Measurements from ENCODE around the gene SLC12A3. TPM values are rescaled to one million over a fixed set of nuclear protein-coding genes. Genes with fewer than 3 reads are reported as not detected.

Gene SLC12A3
- total RNA-seq, 6 donors from 2014 or later: 0.06 to 0.61 TPM; not detected in 4

DNA sequence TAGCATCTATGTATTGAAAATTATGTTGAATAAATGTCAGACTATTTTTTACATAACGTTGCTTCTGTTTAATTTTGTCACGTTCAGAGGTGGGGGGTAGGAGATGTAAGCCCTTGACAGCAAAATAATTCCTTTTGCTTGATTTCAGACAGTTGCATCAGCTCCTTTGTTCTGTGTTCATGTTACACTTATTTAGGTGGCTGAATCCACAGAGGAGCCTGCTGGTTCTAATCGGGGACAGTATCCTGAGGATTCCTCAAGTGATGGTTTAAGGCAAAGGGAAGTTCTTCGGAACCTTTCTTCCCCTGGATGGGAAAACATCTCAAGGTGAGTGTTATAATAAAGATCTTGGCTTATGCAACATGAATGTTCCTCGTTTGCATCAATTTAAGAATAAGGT, 71.5 kb downstream of the SLC12A3 start:
- peak overlapping the region in 1 of 4 donors; percentile 100 for H3K27ac ChIP-seq
- peaks cover 34 to 74% (median 63%) of the 10 kb centered on the region in 4 donors for H3K4me1 ChIP-seq
- TF ChIP-seq, protein P1, sequence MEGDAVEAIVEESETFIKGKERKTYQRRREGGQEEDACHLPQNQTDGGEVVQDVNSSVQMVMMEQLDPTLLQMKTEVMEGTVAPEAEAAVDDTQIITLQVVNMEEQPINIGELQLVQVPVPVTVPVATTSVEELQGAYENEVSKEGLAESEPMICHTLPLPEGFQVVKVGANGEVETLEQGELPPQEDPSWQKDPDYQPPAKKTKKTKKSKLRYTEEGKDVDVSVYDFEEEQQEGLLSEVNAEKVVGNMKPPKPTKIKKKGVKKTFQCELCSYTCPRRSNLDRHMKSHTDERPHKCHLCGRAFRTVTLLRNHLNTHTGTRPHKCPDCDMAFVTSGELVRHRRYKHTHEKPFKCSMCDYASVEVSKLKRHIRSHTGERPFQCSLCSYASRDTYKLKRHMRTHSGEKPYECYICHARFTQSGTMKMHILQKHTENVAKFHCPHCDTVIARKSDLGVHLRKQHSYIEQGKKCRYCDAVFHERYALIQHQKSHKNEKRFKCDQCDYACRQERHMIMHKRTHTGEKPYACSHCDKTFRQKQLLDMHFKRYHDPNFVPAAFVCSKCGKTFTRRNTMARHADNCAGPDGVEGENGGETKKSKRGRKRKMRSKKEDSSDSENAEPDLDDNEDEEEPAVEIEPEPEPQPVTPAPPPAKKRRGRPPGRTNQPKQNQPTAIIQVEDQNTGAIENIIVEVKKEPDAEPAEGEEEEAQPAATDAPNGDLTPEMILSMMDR (IDR thresholded peaks at IDR 0.05): no peak
- TF ChIP-seq EP300 (IDR thresholded peaks at IDR 0.05): no peak
- no peak for TF ChIP-seq POLR2AphosphoS5 (IDR thresholded peaks at IDR 0.05)
- TF ChIP-seq POLR2A (IDR thresholded peaks at IDR 0.05): no peak
- WGBS, 2 donors: 53 to 64% methylated on average over 5 of the region's 5 CpGs
- no peaks in the 10 kb centered on the region for H3K9me3 ChIP-seq
- DNase-seq (no peak), ATAC-seq (ENCODE audit: low FRiP score in 2 of 2) (no peak)
- H3K4me3 ChIP-seq: peak overlapping the region in 2 of 4 donors; percentile 73 to 74
- H3K27me3 ChIP-seq: no peaks in the 10 kb centered on the region
- H3K36me3 ChIP-seq: peaks cover 59 to 77% (median 62%) of the 10 kb centered on the region in 4 donors

DNA sequence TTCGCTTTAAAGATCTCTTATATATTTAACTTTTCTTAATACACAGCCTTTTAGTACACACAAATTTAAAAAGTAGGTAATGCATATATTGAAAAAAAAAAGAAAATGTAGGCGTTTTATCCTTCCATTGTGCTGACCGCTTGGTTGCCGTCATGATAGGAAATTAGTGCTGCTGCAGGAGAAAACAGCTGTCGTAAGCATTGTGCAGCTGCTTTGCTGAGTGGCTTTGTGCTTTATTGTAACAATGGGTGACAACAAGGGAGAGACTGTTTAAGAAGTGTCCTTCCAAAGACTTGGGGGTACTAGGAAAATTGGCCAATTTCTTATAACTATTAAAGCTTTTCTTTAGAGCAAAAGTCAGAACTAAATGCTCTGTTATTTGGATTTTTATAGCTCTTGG, 71.9 kb downstream of the SLC12A3 start:
- WGBS, 2 donors: 61 to 73% methylated on average over 5 of the region's 5 CpGs
- peaks cover 33 to 72% (median 63%) of the 10 kb centered on the region in 4 donors for H3K4me1 ChIP-seq
- DNase-seq (no peak), ATAC-seq (ENCODE audit: low FRiP score in 2 of 2) (no peak)
- H3K27me3 ChIP-seq: no peaks in the 10 kb centered on the region
- TF ChIP-seq POLR2A (IDR thresholded peaks at IDR 0.05) (no peak), POLR2AphosphoS5 (IDR thresholded peaks at IDR 0.05) (no peak), EP300 (IDR thresholded peaks at IDR 0.05) (no peak)
- TF ChIP-seq, protein P1 (IDR thresholded peaks at IDR 0.05): no peak
- peaks cover 64 to 81% (median 66%) of the 10 kb centered on the region in 4 donors for H3K36me3 ChIP-seq
- peak overlapping the region in 1 of 4 donors; percentile 73 for H3K4me3 ChIP-seq
- no peaks in the 10 kb centered on the region for H3K9me3 ChIP-seq
- H3K27ac ChIP-seq: peak overlapping the region in 1 of 4 donors; percentile 20

DNA sequence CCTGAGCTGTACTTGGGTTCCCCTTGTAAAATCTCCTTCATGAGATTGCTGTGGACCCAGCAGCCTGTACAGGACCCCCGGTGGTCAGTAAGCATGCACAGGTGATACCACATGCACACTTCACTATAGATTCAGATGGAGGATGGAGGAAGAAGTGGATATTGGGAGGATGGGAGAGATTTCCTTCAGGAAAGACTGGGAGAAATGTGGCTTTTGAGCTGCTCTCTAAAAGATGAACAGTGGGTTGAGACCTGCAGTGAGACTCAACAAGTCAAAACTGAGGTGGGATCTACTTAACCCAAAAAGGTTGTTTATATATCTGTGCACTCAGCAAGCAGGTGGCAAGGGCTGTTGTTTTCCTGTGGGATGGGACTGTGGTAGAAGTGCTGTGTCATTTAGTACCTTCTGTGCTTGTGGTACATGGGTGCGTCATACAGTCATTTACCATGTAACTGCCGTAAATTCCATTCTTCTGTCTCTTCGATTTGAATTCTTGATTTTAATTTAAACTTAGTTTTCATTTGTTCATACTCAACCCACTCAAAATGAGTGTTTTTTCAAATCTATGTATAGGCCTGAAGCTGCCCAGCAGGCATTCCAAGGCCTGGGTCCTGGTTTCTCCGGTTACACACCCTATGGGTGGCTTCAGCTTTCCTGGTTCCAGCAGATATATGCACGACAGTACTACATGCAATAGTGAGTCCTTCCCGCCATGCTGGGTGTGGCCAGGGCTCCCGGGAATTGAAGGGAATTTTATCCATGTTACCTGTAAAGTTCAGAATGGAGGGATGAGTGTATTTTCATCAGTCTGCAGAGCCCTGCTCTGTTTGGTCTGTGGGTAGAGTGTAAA, 73.9 kb downstream of the SLC12A3 start:
- peaks cover 32 to 69% (median 62%) of the 10 kb centered on the region in 4 donors for H3K4me1 ChIP-seq
- no peak for DNase-seq
- WGBS, 2 donors: 65 to 70% methylated on average over 8 of the region's 8 CpGs
- H3K36me3 ChIP-seq: peaks cover 83 to 97% (median 85%) of the 10 kb centered on the region in 4 donors
- peak overlapping the region in 1 of 4 donors; percentile 22 for H3K4me3 ChIP-seq
- no peak for ATAC-seq (ENCODE audit: low FRiP score in 2 of 2)
- H3K9me3 ChIP-seq: no peaks in the 10 kb centered on the region
- peak overlapping the region in 2 of 4 donors; percentile 45 to 67 for H3K27ac ChIP-seq
- no peaks in the 10 kb centered on the region for H3K27me3 ChIP-seq
- TF ChIP-seq POLR2A (IDR thresholded peaks at IDR 0.05) (peak in 2 of 4 donors; percentile 10 to 30), EP300 (IDR thresholded peaks at IDR 0.05) (peak in 1 of 4 donors; percentile 10)
- TF ChIP-seq, protein P1 (IDR thresholded peaks at IDR 0.05): no peak

DNA sequence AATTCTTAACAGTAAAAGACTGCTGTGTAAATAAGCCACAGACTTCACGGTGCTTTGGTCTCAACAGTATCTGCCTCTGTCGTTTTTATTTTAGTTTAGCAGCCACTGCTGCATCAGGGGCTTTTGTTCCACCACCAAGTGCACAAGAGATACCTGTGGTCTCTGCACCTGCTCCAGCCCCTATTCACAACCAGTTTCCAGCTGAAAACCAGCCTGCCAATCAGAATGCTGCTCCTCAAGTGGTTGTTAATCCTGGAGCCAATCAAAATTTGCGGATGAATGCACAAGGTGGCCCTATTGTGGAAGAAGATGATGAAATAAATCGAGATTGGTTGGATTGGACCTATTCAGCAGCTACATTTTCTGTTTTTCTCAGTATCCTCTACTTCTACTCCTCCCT, 74.8 kb downstream of the SLC12A3 start:
- Histone ChIP-seq H3K4me3 (no peak overlapping the region), H3K27me3 (no peaks in the 10 kb centered on the region), H3K4me1 (peaks cover 35 to 69% (median 55%) of the 10 kb centered on the region in 4 donors), H3K36me3 (peaks cover 92 to 100% (median 94%) of the 10 kb centered on the region in 4 donors), H3K9me3 (no peaks in the 10 kb centered on the region), H3K27ac (peak overlapping the region in 1 of 4 donors; percentile 45)
- WGBS, 2 donors: 56 to 61% methylated on average over 4 of the region's 4 CpGs
- no peak for DNase-seq
- TF ChIP-seq, protein P1 (IDR thresholded peaks at IDR 0.05): no peak
- TF ChIP-seq POLR2A (IDR thresholded peaks at IDR 0.05): no peak
- TF ChIP-seq EP300 (IDR thresholded peaks at IDR 0.05): no peak
- no peak for TF ChIP-seq POLR2AphosphoS5 (IDR thresholded peaks at IDR 0.05)
- ATAC-seq (ENCODE audit: low FRiP score in 2 of 2): no peak
